Left ventricle myocardium inferior (tissue), 1 donor: ENCODE results near the gene RADX. TPM values are rescaled to one million over a fixed set of nuclear protein-coding genes. Genes with fewer than 3 reads are reported as not detected.
"Not testable (repeated sequence)": the region's sequence is repeated elsewhere in the genome, so short reads cannot be mapped to it uniquely, and the experiment has no call there.

Experiments
- DNase-seq: peaks from one replicate; pipeline ENCODE4 v3.0.0-alpha.2; 2020
- H3K27ac ChIP-seq: fragments of 200-600 bp; replicated peaks from 2 replicates; pipeline ENCODE4 v1.8.0; 2021
- H3K27me3 ChIP-seq: fragments of 200-600 bp; 2 replicates; pipeline ENCODE4 v1.8.0; 2021; ENCODE audit warnings: low read depth
- H3K36me3 ChIP-seq: fragments of 200-600 bp; 2 replicates; pipeline ENCODE4 v1.8.0; 2021
- H3K4me1 ChIP-seq: fragments of 200-600 bp; 2 replicates; pipeline ENCODE4 v1.8.0; 2021
- H3K4me3 ChIP-seq: fragments of 200-600 bp; 2 replicates; pipeline ENCODE4 v1.8.0; 2021; ENCODE audit warnings: mild to moderate bottlenecking, moderate library complexity
- H3K9me3 ChIP-seq: fragments of 200-600 bp; replicated peaks from 2 replicates; pipeline ENCODE4 v1.8.0; 2021
- CTCF ChIP-seq: fragments of 200-600 bp; IDR thresholded peaks from 2 replicates; pipeline ENCODE4 v1.8.0; 2021; ENCODE audit warnings: antibody characterized with exemption, mild to moderate bottlenecking, borderline replicate concordance
- intact Hi-C: fragments of 100-400 bp; cut with micrococcal nuclease; formaldehyde crosslinking; loops from one replicate; pipeline ENCODE4 v1.11.0; 2022
- total RNA-seq: library from RNA; stranded (reverse); fragmentation: NEBNext Ultra II Directional; extraction: Animal tissue kit (Norgen Biotek cat#: 25700); gene quantifications from one replicate; pipeline ENCODE4 v1.2.1, GENCODE V29; 2021
- donor health status: DM: no; HTN: yes; CAD: no; lungs with severe emphysema.

Gene RADX
- total RNA-seq, 1 donor from 2014 or later: 2.3 TPM

GRCh38 chrX:106631615-106632014 is 19.8 kb downstream of the RADX start:
- Histone ChIP-seq H3K27me3 (no peaks in the 10 kb centered on the region), H3K4me1 (no peaks in the 10 kb centered on the region), H3K4me3 (no peak overlapping the region), H3K27ac (no peak overlapping the region), H3K9me3 (no peaks in the 10 kb centered on the region), H3K36me3 (no peaks in the 10 kb centered on the region)
- no peak for DNase-seq
- intact Hi-C loops: no loop called here
- no peak for TF ChIP-seq CTCF

- TF ChIP-seq CTCF: no peak
- H3K36me3 ChIP-seq: no peaks in the 10 kb centered on the region
- H3K27ac ChIP-seq: no peak overlapping the region
- no peaks in the 10 kb centered on the region for H3K27me3 ChIP-seq
- no peak overlapping the region for H3K4me3 ChIP-seq
- intact Hi-C loops: no loop called here
- DNase-seq: no peak
- H3K4me1 ChIP-seq: no peaks in the 10 kb centered on the region
- H3K9me3 ChIP-seq: no peaks in the 10 kb centered on the region
Measured at GRCh38 chrX:106649523-106650428, 38.0 kb downstream of the RADX start.

GRCh38 chrX:106653625-106654024 is 41.8 kb downstream of the RADX start:
- intact Hi-C loops, H3K4me1 ChIP-seq, H3K9me3 ChIP-seq, H3K36me3 ChIP-seq, DNase-seq, H3K4me3 ChIP-seq, H3K27ac ChIP-seq, H3K27me3 ChIP-seq: not testable (repeated sequence)

- no peak for DNase-seq
- intact Hi-C loops: no loop called here
- Histone ChIP-seq H3K27ac (no peak overlapping the region), H3K9me3 (no peaks in the 10 kb centered on the region), H3K36me3 (no peaks in the 10 kb centered on the region), H3K27me3 (no peaks in the 10 kb centered on the region), H3K4me1 (no peaks in the 10 kb centered on the region), H3K4me3 (no peak overlapping the region)
- TF ChIP-seq CTCF: no peak
Measured at GRCh38 chrX:106670631-106671030, 58.9 kb downstream of the RADX start.

- no peak overlapping the region for H3K27ac ChIP-seq
- DNase-seq: no peak
- TF ChIP-seq CTCF: no peak
- intact Hi-C loops: no loop called here
- no peaks in the 10 kb centered on the region for H3K4me1 ChIP-seq
- H3K36me3 ChIP-seq: no peaks in the 10 kb centered on the region
- H3K4me3 ChIP-seq: no peak overlapping the region
- no peaks in the 10 kb centered on the region for H3K27me3 ChIP-seq
- no peaks in the 10 kb centered on the region for H3K9me3 ChIP-seq
Measured at GRCh38 chrX:106672527-106672926, 60.7 kb downstream of the RADX start.

GRCh38 chrX:106680716-106681115 is 68.9 kb downstream of the RADX start:
- no peaks in the 10 kb centered on the region for H3K27me3 ChIP-seq
- H3K4me3 ChIP-seq: no peak overlapping the region
- TF ChIP-seq CTCF: no peak
- H3K36me3 ChIP-seq: no peaks in the 10 kb centered on the region
- no peaks in the 10 kb centered on the region for H3K4me1 ChIP-seq
- H3K9me3 ChIP-seq: no peaks in the 10 kb centered on the region
- intact Hi-C loops: no loop called here
- H3K27ac ChIP-seq: no peak overlapping the region
- DNase-seq: no peak
